Gastrocnemius medialis (tissue), 4 donors: ENCODE results near the gene KIFC3. TPM values are rescaled to one million over a fixed set of nuclear protein-coding genes. Genes with fewer than 3 reads are reported as not detected.
"Not testable (repeated sequence)": the region's sequence is repeated elsewhere in the genome, so short reads cannot be mapped to it uniquely, and the experiment has no call there.

Source experiments
- ATAC-seq, 2 donors: fragments of 150-250 bp; one replicate each; pipeline ENCODE4 v1.9.1; 2016
- DNase-seq, 2 donors: peaks; one replicate each; pipeline ENCODE4 v3.0.0-alpha.2; 2019
- H3K27ac ChIP-seq, 4 donors: fragments of 200-600 bp; sonication (generic); 1 replicate in 1 of 4; 2 replicates in 3 of 4; pipeline ENCODE4 v1.5.1; 2016 to 2018; ENCODE audit warnings: mild to moderate bottlenecking in 2 of 4, moderate library complexity in 1 of 4
- H3K27me3 ChIP-seq, 3 donors: fragments of 200-600 bp; sonication (generic) in 2 of 3; 1 replicate in 1 of 3; 2 replicates in 2 of 3; pipeline versions ENCODE4 v1.5.1 to v1.6.0; 2016 to 2019; ENCODE audit warnings: mild to moderate bottlenecking in 1 of 3, moderate library complexity in 1 of 3
- H3K36me3 ChIP-seq, 2 donors: fragments of 200-600 bp; sonication (generic) in 1 of 2; one replicate each; pipeline ENCODE4 v1.5.1; 2017 to 2018
- H3K4me1 ChIP-seq, 2 donors: fragments of 200-600 bp; sonication (generic) in 1 of 2; one replicate each; pipeline ENCODE4 v1.5.1; 2016 to 2017; ENCODE audit warnings: mild to moderate bottlenecking in 2 of 2
- H3K4me3 ChIP-seq, 4 donors: fragments of 200-600 bp; sonication (generic) in 3 of 4; 1 replicate in 1 of 4; 2 replicates in 3 of 4; pipeline ENCODE4 v1.5.1; 2016 to 2019; ENCODE audit warnings: mild to moderate bottlenecking in 2 of 4
- H3K9me3 ChIP-seq, 3 donors: fragments of 200-600 bp; sonication (generic) in 2 of 3; 1 replicate in 1 of 3; 2 replicates in 2 of 3; pipeline ENCODE4 v1.5.1; 2016 to 2019
- POLR2A ChIP-seq, 2 donors: fragments of 450-650 bp; IDR thresholded peaks; one replicate each; pipeline ENCODE4 v1.6.1; 2017; ENCODE audit warnings: antibody characterized with exemption in 2 of 2, mild to moderate bottlenecking in 2 of 2, moderate library complexity in 2 of 2
- in situ Hi-C, 4 donors: fragments of 200-750 bp; cut with MboI; loops; one replicate each; pipeline versions ENCODE4 v1.15.0 to v1.8.0; 2017; ENCODE audit warnings: low sequenced_read_pairs in 4 of 4
- intact Hi-C: fragments of 100-400 bp; cut with DNase I; formaldehyde crosslinking; loops from one replicate; pipeline ENCODE4 v1.15.1; 2023; ENCODE audit warnings: low total_unique reads
- total RNA-seq, 4 donors: library from RNA; depleted of rRNA; stranded (reverse); fragments of >200 nt; gene quantifications; one replicate each; pipeline versions ENCODE4 v1.1.0 to v1.2.3, GENCODE V29; 2016
- TF ChIP-seq, protein P1 (sequence below), 5 experiments: fragments of 450-650 bp in 3 of 5; fragments of 200-600 bp in 2 of 5; sonication (generic) in 2 of 5; IDR thresholded peaks in 4 of 5; conservative IDR thresholded peaks in 1 of 5; 1 replicate in 4 of 5; 2 replicates in 1 of 5; pipeline ENCODE4 v1.5.1; 2016 to 2019; ENCODE audit warnings: antibody characterized with exemption in 5 of 5, mild to moderate bottlenecking in 3 of 5, moderate library complexity in 3 of 5

The KIFC3 gene
- total RNA-seq, 4 donors from 2014 or later: 2.1 to 12.0 (median 3.2) TPM

GRCh38 chr16:57837305-57838125 is 35.2 kb upstream of the KIFC3 start:
- no peaks in the 10 kb centered on the region for H3K27me3 ChIP-seq
- H3K9me3 ChIP-seq: no peaks in the 10 kb centered on the region
- in situ Hi-C loops: no loop called here
- no peak for TF ChIP-seq POLR2A (IDR thresholded peaks at IDR 0.05)
- TF ChIP-seq, protein P1, sequence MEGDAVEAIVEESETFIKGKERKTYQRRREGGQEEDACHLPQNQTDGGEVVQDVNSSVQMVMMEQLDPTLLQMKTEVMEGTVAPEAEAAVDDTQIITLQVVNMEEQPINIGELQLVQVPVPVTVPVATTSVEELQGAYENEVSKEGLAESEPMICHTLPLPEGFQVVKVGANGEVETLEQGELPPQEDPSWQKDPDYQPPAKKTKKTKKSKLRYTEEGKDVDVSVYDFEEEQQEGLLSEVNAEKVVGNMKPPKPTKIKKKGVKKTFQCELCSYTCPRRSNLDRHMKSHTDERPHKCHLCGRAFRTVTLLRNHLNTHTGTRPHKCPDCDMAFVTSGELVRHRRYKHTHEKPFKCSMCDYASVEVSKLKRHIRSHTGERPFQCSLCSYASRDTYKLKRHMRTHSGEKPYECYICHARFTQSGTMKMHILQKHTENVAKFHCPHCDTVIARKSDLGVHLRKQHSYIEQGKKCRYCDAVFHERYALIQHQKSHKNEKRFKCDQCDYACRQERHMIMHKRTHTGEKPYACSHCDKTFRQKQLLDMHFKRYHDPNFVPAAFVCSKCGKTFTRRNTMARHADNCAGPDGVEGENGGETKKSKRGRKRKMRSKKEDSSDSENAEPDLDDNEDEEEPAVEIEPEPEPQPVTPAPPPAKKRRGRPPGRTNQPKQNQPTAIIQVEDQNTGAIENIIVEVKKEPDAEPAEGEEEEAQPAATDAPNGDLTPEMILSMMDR (IDR thresholded peaks at IDR 0.05 in 4 of 5, conservative IDR thresholded peaks at IDR 0.05 in 1 of 5): no peak
- H3K36me3 ChIP-seq: no peaks in the 10 kb centered on the region
- H3K27ac ChIP-seq: no peak overlapping the region
- DNase-seq: no peak
- intact Hi-C loops: no loop called here
- H3K4me1 ChIP-seq: no peaks in the 10 kb centered on the region
- no peak for ATAC-seq
- H3K4me3 ChIP-seq: no peak overlapping the region

DNA sequence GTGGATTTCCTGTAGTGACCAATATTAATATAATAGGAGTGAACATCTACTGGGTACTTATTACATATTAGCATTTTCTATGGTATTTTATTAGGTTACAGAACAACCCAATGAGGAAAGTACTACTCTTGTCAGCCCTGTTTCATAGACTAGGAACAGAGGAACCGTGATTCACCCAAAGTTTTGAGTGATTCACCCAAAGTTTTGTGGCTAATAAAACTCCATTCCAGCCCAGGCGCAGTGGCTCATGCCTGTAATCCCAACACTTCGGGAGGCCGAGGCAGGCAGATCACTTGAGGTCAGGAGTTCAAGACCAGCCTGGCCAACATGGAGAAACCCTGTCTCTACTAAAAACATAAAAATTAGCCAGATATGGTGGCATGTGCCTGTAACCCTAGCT is 33.1 kb upstream of the KIFC3 start:
- H3K27me3 ChIP-seq, in situ Hi-C loops, intact Hi-C loops, H3K9me3 ChIP-seq, DNase-seq, ATAC-seq, H3K4me3 ChIP-seq, H3K36me3 ChIP-seq, H3K4me1 ChIP-seq, H3K27ac ChIP-seq: not testable (repeated sequence)

GRCh38 chr16:57834936-57835335 is 32.6 kb upstream of the KIFC3 start:
- no peaks in the 10 kb centered on the region for H3K4me1 ChIP-seq
- H3K27me3 ChIP-seq: no peaks in the 10 kb centered on the region
- no peak for ATAC-seq
- no peaks in the 10 kb centered on the region for H3K36me3 ChIP-seq
- H3K27ac ChIP-seq: no peak overlapping the region
- in situ Hi-C loops (no loop called here), intact Hi-C loops (no loop called here)
- no peak overlapping the region for H3K4me3 ChIP-seq
- H3K9me3 ChIP-seq: no peaks in the 10 kb centered on the region
- DNase-seq: no peak
- no peak for TF ChIP-seq POLR2A (IDR thresholded peaks at IDR 0.05)
- TF ChIP-seq, protein P1 (IDR thresholded peaks at IDR 0.05 in 4 of 5, conservative IDR thresholded peaks at IDR 0.05 in 1 of 5): no peak

GRCh38 chr16:57830890-57831484 is 28.7 kb upstream of the KIFC3 start:
- Histone ChIP-seq H3K4me3 (no peak overlapping the region), H3K36me3 (no peaks in the 10 kb centered on the region), H3K27ac (no peak overlapping the region), H3K27me3 (no peaks in the 10 kb centered on the region), H3K4me1 (peaks cover 22 to 25% of the 10 kb centered on the region in 2 donors), H3K9me3 (no peaks in the 10 kb centered on the region)
- TF ChIP-seq, protein P1 (IDR thresholded peaks at IDR 0.05 in 4 of 5, conservative IDR thresholded peaks at IDR 0.05 in 1 of 5): no peak
- TF ChIP-seq POLR2A (IDR thresholded peaks at IDR 0.05): no peak
- in situ Hi-C loops (no loop called here), intact Hi-C loops (no loop called here)
- no peak for DNase-seq
- no peak for ATAC-seq

GRCh38 chr16:57829969-57830360 is 27.7 kb upstream of the KIFC3 start:
- DNase-seq: no peak
- in situ Hi-C loops (no loop called here), intact Hi-C loops (no loop called here)
- no peak for ATAC-seq
- peak overlapping the region in 1 of 4 donors; percentile 15 for H3K27ac ChIP-seq
- H3K9me3 ChIP-seq: no peaks in the 10 kb centered on the region
- H3K27me3 ChIP-seq: no peaks in the 10 kb centered on the region
- no peak for TF ChIP-seq POLR2A (IDR thresholded peaks at IDR 0.05)
- TF ChIP-seq, protein P1 (IDR thresholded peaks at IDR 0.05 in 4 of 5, conservative IDR thresholded peaks at IDR 0.05 in 1 of 5): no peak
- peaks cover 22 to 25% of the 10 kb centered on the region in 2 donors for H3K4me1 ChIP-seq
- H3K4me3 ChIP-seq: no peak overlapping the region
- H3K36me3 ChIP-seq: no peaks in the 10 kb centered on the region
